ENCODE results near the gene MRPL20.
"Not testable (repeated sequence)": the region's sequence is repeated elsewhere in the genome, so short reads cannot be mapped to it uniquely, and the experiment has no call there.

MRPL20 gene

DNA sequence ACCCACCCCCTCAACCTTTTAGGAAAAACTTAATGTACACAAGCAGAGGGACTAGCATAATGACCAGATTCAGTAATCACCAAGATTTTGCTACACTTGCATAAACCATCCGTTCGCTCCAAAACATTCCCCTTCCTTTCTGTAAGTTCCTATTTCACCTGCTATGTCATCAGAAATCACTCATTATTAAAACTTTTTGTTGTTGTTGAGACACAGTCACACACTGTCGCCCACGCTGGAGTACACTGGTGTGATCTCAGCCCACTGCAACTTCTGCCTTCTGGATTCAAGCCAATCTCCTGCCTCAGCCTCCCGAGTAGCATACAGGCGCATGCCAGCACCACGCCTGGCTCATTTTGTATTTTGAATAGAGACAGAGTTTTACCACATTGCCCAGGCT is 3.4 kb downstream of the MRPL20 start:
- no peak overlapping the region for H3K4me3 ChIP-seq (ENCODE audit: low read length)
- H3K4me1 ChIP-seq (ENCODE audit: control insufficient read depth, insufficient read depth, low read length), result 0 out of 2 replicates have a peak, but pooled peaks cover 2% of the 10 kb centered on the region
- H3K36me3 ChIP-seq (ENCODE audit: control insufficient read depth, insufficient read depth, low read length), result peaks cover 19% of the 10 kb centered on the region
- 100% methylated on average over 2 of the region's 7 CpGs for WGBS (ENCODE audit: insufficient coverage, insufficient read length)
- H3K27me3 ChIP-seq (ENCODE audit: control insufficient read depth, insufficient read depth, low read length), result no peaks in the 10 kb centered on the region
- H3K9me3 ChIP-seq (ENCODE audit: control insufficient read depth, insufficient read depth, low read length), result no peaks in the 10 kb centered on the region
- H3K27ac ChIP-seq (ENCODE audit: low read length), result no peak overlapping the region
- no peak for DNase-seq (ENCODE audit: low read depth, low spot score)

- not testable (repeated sequence) for H3K4me1 ChIP-seq (ENCODE audit: control insufficient read depth, insufficient read depth, low read length); H3K4me3 ChIP-seq (ENCODE audit: low read length); H3K27me3 ChIP-seq (ENCODE audit: control insufficient read depth, insufficient read depth, low read length); H3K27ac ChIP-seq (ENCODE audit: low read length); H3K9me3 ChIP-seq (ENCODE audit: control insufficient read depth, insufficient read depth, low read length); DNase-seq (ENCODE audit: low read depth, low spot score)
- no CpG with 5 or more reads among the region's 9 CpGs for WGBS (ENCODE audit: insufficient coverage, insufficient read length)
- H3K36me3 ChIP-seq (ENCODE audit: control insufficient read depth, insufficient read depth, low read length), result peaks cover 19% of the 10 kb centered on the region
These were observed 4.1 kb downstream of the MRPL20 start for GRCh38 chr1:1402901-1403392.

DNA sequence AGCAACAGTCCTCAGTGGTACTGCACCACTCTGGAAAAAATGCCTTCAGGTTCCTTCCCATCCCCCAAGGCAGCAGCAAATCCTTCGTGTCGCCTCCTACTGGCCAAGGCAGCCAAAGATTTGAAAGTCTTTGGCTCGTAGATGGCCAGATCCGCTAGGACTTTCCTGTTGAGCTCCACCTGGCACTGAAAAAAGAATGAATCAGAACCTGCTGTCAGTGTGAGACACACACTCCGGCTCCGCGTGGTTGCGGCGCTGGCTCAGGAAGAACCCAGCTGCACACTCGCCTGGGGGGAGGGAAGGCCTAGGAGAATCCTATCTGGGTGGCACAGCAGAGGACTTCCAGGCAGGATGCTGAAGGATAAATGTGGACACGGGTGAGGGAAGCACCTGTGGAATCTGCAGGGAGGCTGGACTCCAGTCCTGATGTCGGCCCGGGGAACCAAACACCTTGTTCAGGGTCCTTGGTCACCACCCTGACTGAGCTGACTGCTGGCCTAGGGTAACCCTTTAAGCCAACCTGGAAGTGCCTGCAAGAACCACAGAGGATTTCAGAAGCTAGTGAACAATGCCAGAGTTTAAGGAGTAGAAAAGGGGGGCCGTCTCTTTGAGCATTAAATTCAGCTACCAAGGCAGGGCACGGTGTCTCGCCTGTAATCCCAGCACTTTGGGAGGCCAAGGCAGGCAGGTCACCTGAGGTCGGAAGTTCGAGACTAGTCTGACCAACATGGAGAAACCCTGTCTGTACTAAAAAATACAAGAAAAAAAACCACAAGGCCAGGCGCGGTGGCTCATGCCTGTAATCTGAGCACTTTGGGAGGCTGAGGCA is 4.8 kb downstream of the MRPL20 start:
- no peak overlapping the region for H3K4me3 ChIP-seq (ENCODE audit: low read length)
- WGBS (ENCODE audit: insufficient coverage, insufficient read length), result no CpG with 5 or more reads among the region's 20 CpGs
- no peaks in the 10 kb centered on the region for H3K27me3 ChIP-seq (ENCODE audit: control insufficient read depth, insufficient read depth, low read length)
- DNase-seq (ENCODE audit: low read depth, low spot score), result no peak
- no peak overlapping the region for H3K27ac ChIP-seq (ENCODE audit: low read length)
- no peaks in the 10 kb centered on the region for H3K9me3 ChIP-seq (ENCODE audit: control insufficient read depth, insufficient read depth, low read length)
- H3K4me1 ChIP-seq (ENCODE audit: control insufficient read depth, insufficient read depth, low read length), result 0 out of 2 replicates have a peak, but pooled peaks cover 2% of the 10 kb centered on the region
- peaks cover 20% of the 10 kb centered on the region for H3K36me3 ChIP-seq (ENCODE audit: control insufficient read depth, insufficient read depth, low read length)

GRCh38 chr1:1401457-1402010 is 5.6 kb downstream of the MRPL20 start:
- no peak for DNase-seq (ENCODE audit: low read depth, low spot score)
- peaks cover 23% of the 10 kb centered on the region for H3K36me3 ChIP-seq (ENCODE audit: control insufficient read depth, insufficient read depth, low read length)
- no CpG with 5 or more reads among the region's 7 CpGs for WGBS (ENCODE audit: insufficient coverage, insufficient read length)
- H3K27ac ChIP-seq (ENCODE audit: low read length), result no peak overlapping the region
- H3K4me3 ChIP-seq (ENCODE audit: low read length), result no peak overlapping the region
- no peaks in the 10 kb centered on the region for H3K9me3 ChIP-seq (ENCODE audit: control insufficient read depth, insufficient read depth, low read length)
- H3K4me1 ChIP-seq (ENCODE audit: control insufficient read depth, insufficient read depth, low read length), result 0 out of 2 replicates have a peak, but pooled peaks cover 2% of the 10 kb centered on the region
- H3K27me3 ChIP-seq (ENCODE audit: control insufficient read depth, insufficient read depth, low read length), result no peaks in the 10 kb centered on the region

GRCh38 chr1:1400576-1401456 is 6.3 kb downstream of the MRPL20 start:
- Histone ChIP-seq H3K27me3 (ENCODE audit: control insufficient read depth, insufficient read depth, low read length) (no peaks in the 10 kb centered on the region), H3K4me3 (ENCODE audit: low read length) (no peak overlapping the region), H3K27ac (ENCODE audit: low read length) (no peak overlapping the region), H3K4me1 (ENCODE audit: control insufficient read depth, insufficient read depth, low read length) (0 out of 2 replicates have a peak, but pooled peaks cover 2% of the 10 kb centered on the region), H3K9me3 (ENCODE audit: control insufficient read depth, insufficient read depth, low read length) (no peaks in the 10 kb centered on the region), H3K36me3 (ENCODE audit: control insufficient read depth, insufficient read depth, low read length) (peaks cover 23% of the 10 kb centered on the region)
- no peak for DNase-seq (ENCODE audit: low read depth, low spot score)
- no CpG with 5 or more reads among the region's 22 CpGs for WGBS (ENCODE audit: insufficient coverage, insufficient read length)

- peaks cover 24% of the 10 kb centered on the region for H3K36me3 ChIP-seq (ENCODE audit: control insufficient read depth, insufficient read depth, low read length)
- WGBS (ENCODE audit: insufficient coverage, insufficient read length), result no CpG with 5 or more reads among the region's 34 CpGs
- DNase-seq (ENCODE audit: low read depth, low spot score), result no peak
These were observed 7.1 kb downstream of the MRPL20 start for GRCh38 chr1:1399872-1400575.

DNA sequence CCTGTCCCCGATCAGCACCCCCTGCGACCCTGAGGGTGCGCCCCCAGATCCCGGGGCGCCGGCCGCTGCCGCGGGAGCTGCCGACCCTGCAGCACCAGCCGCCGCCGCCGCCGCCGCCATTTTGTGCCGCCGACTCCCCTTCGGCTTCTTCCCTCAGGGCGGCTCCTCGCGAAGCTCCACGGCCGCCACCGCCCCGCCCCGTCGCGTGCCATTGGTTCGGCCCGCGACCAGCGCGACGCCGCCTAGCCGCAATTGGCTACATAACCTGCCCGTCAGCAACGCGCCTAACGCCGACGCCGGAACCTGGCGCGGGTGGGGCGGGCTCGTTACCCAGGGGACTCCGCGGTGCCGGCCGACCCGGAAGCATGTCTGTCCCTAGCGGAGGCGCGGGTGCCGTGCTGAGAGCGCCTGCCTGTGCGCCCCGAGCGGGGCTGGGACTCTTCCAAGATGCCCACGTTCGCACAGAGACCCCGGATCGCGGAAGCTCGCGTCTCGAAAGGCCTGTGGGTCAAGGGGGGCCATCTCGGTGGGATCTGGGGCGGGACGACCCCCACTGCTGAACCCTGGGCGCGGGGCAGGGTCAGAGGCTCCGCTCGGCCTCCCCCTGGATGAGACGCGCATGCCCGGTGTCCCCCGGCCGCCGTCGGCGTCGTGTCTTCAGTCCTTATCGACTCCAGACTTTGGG is 7.8 kb downstream of the MRPL20 start, which contains the start of gene CCNL2:
TSS of gene CCNL2 (minus strand) at position 149 of the 685 bp plus-strand sequence. CDS start at position 120, 29 bp downstream.
- Histone ChIP-seq H3K36me3 (ENCODE audit: control insufficient read depth, insufficient read depth, low read length) (peaks cover 24% of the 10 kb centered on the region), H3K4me3 (ENCODE audit: low read length) (peak within 1 kb of the TSS; percentile 88), H3K4me1 (ENCODE audit: control insufficient read depth, insufficient read depth, low read length) (0 out of 2 replicates have a peak, but pooled peaks cover 2% of the 10 kb centered on the region), H3K27ac (ENCODE audit: low read length) (no peak within 1 kb of the TSS), H3K27me3 (ENCODE audit: control insufficient read depth, insufficient read depth, low read length) (no peaks in the 10 kb centered on the region), H3K9me3 (ENCODE audit: control insufficient read depth, insufficient read depth, low read length) (no peaks in the 10 kb centered on the region)
- DNase-seq (ENCODE audit: low read depth, low spot score), result peak; percentile 98
- whole genome bisulfite sequencing (ENCODE audit: insufficient coverage, insufficient read length), result no CpG with 5 or more reads among the region's 86 CpGs

More at GRCh38 chr1:1399872-1400575, 7.1 kb downstream of the MRPL20 start:
- Histone ChIP-seq H3K4me3 (ENCODE audit: low read length) (peak overlapping the region; percentile 88), H3K4me1 (ENCODE audit: control insufficient read depth, insufficient read depth, low read length) (0 out of 2 replicates have a peak, but pooled peaks cover 2% of the 10 kb centered on the region), H3K27me3 (ENCODE audit: control insufficient read depth, insufficient read depth, low read length) (no peaks in the 10 kb centered on the region), H3K27ac (ENCODE audit: low read length) (no peak overlapping the region), H3K9me3 (ENCODE audit: control insufficient read depth, insufficient read depth, low read length) (no peaks in the 10 kb centered on the region)

DNA sequence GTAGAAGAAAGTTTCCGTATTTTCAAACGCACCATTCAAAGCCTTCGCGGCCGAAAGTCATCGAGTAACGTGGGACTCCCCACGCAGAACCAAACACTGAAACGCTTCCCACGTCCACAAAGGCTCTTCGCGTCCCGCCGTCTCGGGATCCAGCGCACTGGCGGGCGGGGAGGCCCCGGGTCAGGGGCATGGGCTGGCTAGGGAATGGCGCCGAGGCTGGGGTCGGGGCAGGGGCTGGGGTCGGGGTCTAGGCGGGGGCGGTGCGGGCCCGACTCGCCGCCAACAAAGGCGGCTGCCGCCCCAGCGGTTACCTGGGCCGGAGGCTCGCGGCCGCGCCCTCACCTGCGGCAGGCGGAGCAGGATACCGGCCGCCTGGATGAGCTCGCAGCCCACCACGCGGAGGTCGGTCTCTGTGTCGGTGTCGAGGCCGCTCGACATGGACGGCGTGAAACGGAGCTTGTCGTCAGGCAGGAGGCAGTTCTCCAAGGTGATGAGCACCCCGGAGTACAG is 8.4 kb downstream of the MRPL20 start:
- peaks cover 25% of the 10 kb centered on the region for H3K36me3 ChIP-seq (ENCODE audit: control insufficient read depth, insufficient read depth, low read length)
- no peaks in the 10 kb centered on the region for H3K9me3 ChIP-seq (ENCODE audit: control insufficient read depth, insufficient read depth, low read length)
- H3K27ac ChIP-seq (ENCODE audit: low read length), result no peak overlapping the region
- WGBS (ENCODE audit: insufficient coverage, insufficient read length), result no CpG with 5 or more reads among the region's 54 CpGs
- H3K4me1 ChIP-seq (ENCODE audit: control insufficient read depth, insufficient read depth, low read length), result 0 out of 2 replicates have a peak, but pooled peaks cover 2% of the 10 kb centered on the region
- H3K27me3 ChIP-seq (ENCODE audit: control insufficient read depth, insufficient read depth, low read length), result no peaks in the 10 kb centered on the region
- H3K4me3 ChIP-seq (ENCODE audit: low read length), result peak overlapping the region; percentile 81
- DNase-seq (ENCODE audit: low read depth, low spot score), result no peak

GRCh38 chr1:1397839-1398523 is 9.1 kb downstream of the MRPL20 start:
- H3K4me1 ChIP-seq (ENCODE audit: control insufficient read depth, insufficient read depth, low read length), result 0 out of 2 replicates have a peak, but pooled peaks cover 2% of the 10 kb centered on the region
- DNase-seq (ENCODE audit: low read depth, low spot score), result no peak
- WGBS (ENCODE audit: insufficient coverage, insufficient read length), result no CpG with 5 or more reads among the region's 19 CpGs
- H3K27ac ChIP-seq (ENCODE audit: low read length), result no peak overlapping the region
- no peaks in the 10 kb centered on the region for H3K9me3 ChIP-seq (ENCODE audit: control insufficient read depth, insufficient read depth, low read length)
- peak overlapping the region; percentile 81; the same call in 1 of the 2 replicates for H3K4me3 ChIP-seq (ENCODE audit: low read length)
- no peaks in the 10 kb centered on the region for H3K27me3 ChIP-seq (ENCODE audit: control insufficient read depth, insufficient read depth, low read length)
- peaks cover 31% of the 10 kb centered on the region for H3K36me3 ChIP-seq (ENCODE audit: control insufficient read depth, insufficient read depth, low read length)

All from iPS DF 6.9 (cell line).